ENCODE data around the gene SCARB1.
"Not testable (repeated sequence)": the region's sequence is repeated elsewhere in the genome, so short reads cannot be mapped to it uniquely, and the experiment has no call there.

SCARB1 gene

GRCh38 chr12:124880335-124880734 is 16.7 kb upstream of the SCARB1 start:
- H3K4me1 ChIP-seq (ENCODE audit: control insufficient read depth, insufficient read depth, low read length): not testable (repeated sequence)

GRCh38 chr12:124878795-124879516 is 15.3 kb upstream of the SCARB1 start:
- Histone ChIP-seq H3K36me3 (ENCODE audit: control insufficient read depth in 2 of 2, insufficient read depth in 2 of 2, low read length in 2 of 2) (no peaks in the 10 kb centered on the region), H3K4me3 (ENCODE audit: low read length in 2 of 2) (no peak overlapping the region), H3K4me1 (ENCODE audit: control insufficient read depth, insufficient read depth, low read length) (no peaks in the 10 kb centered on the region), H3K9ac (ENCODE audit: low read length in 2 of 2) (no peak overlapping the region), H3K27me3 (ENCODE audit: control insufficient read depth in 1 of 2, insufficient read depth in 2 of 2, low read length in 2 of 2) (no peaks in the 10 kb centered on the region), H3K9me3 (ENCODE audit: control insufficient read depth in 2 of 2, low read length in 2 of 2) (no peaks in the 10 kb centered on the region), H3K27ac (ENCODE audit: low read length) (no peak overlapping the region)

More at GRCh38 chr12:124880335-124880734, 16.7 kb upstream of the SCARB1 start:
- not testable (repeated sequence) for H3K4me3 ChIP-seq (ENCODE audit: low read length in 2 of 2); H3K9me3 ChIP-seq (ENCODE audit: control insufficient read depth in 2 of 2, low read length in 2 of 2); H3K27me3 ChIP-seq (ENCODE audit: control insufficient read depth in 1 of 2, insufficient read depth in 2 of 2, low read length in 2 of 2); H3K27ac ChIP-seq (ENCODE audit: low read length); H3K36me3 ChIP-seq (ENCODE audit: control insufficient read depth in 2 of 2, insufficient read depth in 2 of 2, low read length in 2 of 2); H3K9ac ChIP-seq (ENCODE audit: low read length in 2 of 2)

- Histone ChIP-seq H3K4me3 (ENCODE audit: low read length in 2 of 2) (no peak overlapping the region), H3K9me3 (ENCODE audit: control insufficient read depth in 2 of 2, low read length in 2 of 2) (no peaks in the 10 kb centered on the region), H3K27ac (ENCODE audit: low read length) (no peak overlapping the region), H3K36me3 (ENCODE audit: control insufficient read depth in 2 of 2, insufficient read depth in 2 of 2, low read length in 2 of 2) (no peaks in the 10 kb centered on the region), H3K4me1 (ENCODE audit: control insufficient read depth, insufficient read depth, low read length) (no peaks in the 10 kb centered on the region), H3K9ac (ENCODE audit: low read length in 2 of 2) (no peak overlapping the region), H3K27me3 (ENCODE audit: control insufficient read depth in 1 of 2, insufficient read depth in 2 of 2, low read length in 2 of 2) (no peaks in the 10 kb centered on the region)
These were observed 13.8 kb upstream of the SCARB1 start for GRCh38 chr12:124877423-124877822.

DNA sequence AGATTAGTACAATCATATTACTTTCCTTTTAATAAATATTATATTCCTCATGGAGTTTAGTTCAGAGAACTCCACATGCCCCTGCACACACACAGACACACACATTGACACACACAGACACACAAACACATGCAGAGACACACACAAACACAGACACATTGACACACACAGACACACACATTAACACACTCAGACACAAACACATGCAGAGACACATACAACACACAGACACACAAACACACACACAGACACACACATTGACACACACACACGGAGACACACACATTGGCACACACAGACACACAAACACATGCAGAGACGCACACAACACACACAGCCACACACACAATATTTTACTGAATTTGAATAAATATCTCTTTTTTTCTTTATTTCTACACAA is 12.5 kb upstream of the SCARB1 start:
- Histone ChIP-seq H3K4me1 (ENCODE audit: control insufficient read depth, insufficient read depth, low read length) (no peaks in the 10 kb centered on the region), H3K36me3 (ENCODE audit: control insufficient read depth in 2 of 2, insufficient read depth in 2 of 2, low read length in 2 of 2) (no peaks in the 10 kb centered on the region), H3K9ac (ENCODE audit: low read length in 2 of 2) (no peak overlapping the region), H3K4me3 (ENCODE audit: low read length in 2 of 2) (no peak overlapping the region), H3K9me3 (ENCODE audit: control insufficient read depth in 2 of 2, low read length in 2 of 2) (no peaks in the 10 kb centered on the region), H3K27me3 (ENCODE audit: control insufficient read depth in 1 of 2, insufficient read depth in 2 of 2, low read length in 2 of 2) (no peaks in the 10 kb centered on the region), H3K27ac (ENCODE audit: low read length) (no peak overlapping the region)

DNA sequence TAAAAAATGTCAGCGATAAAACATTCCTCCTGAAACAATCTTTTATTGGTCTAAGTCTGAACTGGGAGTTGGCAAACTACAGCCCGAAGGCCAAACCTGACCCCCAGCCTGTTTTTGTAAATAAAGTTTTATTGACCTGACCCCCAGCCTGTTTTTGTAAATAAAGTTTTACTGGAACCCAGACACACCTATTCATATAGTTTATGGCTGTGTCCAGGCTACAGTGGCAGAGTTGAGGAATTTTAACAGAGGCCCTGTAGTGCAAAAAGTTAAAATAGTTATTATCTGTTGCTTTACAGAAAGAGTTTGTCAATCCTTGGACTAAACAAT is 12.1 kb upstream of the SCARB1 start:
- Histone ChIP-seq H3K27ac (ENCODE audit: low read length) (no peak overlapping the region), H3K9ac (ENCODE audit: low read length in 2 of 2) (no peak overlapping the region), H3K27me3 (ENCODE audit: control insufficient read depth in 1 of 2, insufficient read depth in 2 of 2, low read length in 2 of 2) (no peaks in the 10 kb centered on the region), H3K4me1 (ENCODE audit: control insufficient read depth, insufficient read depth, low read length) (no peaks in the 10 kb centered on the region), H3K4me3 (ENCODE audit: low read length in 2 of 2) (no peak overlapping the region), H3K36me3 (ENCODE audit: control insufficient read depth in 2 of 2, insufficient read depth in 2 of 2, low read length in 2 of 2) (no peaks in the 10 kb centered on the region), H3K9me3 (ENCODE audit: control insufficient read depth in 2 of 2, low read length in 2 of 2) (no peaks in the 10 kb centered on the region)

DNA sequence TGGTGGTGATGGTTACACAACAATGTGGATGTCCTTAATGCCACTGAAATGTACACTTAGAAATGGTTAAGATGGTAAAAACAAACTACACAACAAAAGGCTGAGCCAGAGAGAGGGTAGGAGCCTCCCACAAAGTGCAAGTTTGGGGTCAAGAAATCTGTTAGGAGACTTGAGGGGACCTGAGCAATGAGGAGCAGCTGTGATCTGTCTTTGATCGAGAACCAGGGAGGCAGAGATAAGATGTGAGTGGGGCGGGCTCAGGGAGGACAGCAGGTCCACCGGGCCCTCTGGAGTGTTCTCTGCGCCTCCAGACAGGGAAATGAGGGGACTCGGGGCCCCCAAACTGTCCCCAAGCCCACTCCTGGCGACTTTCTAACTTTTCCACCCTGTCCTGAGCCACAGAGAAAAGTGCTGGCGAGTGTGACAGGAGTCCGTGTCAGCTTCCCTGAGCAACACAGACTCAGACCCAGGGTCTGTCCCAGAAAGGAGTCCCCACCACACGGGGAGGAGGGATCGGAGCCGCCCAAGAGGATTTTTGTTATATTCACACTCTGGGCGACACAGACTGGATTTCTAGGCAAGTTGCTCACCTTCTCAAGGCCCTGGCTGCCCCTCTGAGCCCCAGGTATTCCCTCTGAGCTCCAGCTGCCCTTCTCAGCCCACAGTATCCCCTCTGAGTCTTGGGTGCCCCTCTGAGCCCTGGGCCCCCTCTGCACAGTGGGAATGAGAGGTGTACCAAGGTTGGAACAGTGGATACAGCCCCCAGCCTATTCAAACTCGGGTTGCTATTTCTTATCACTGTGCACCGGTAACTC is 11.5 kb upstream of the SCARB1 start:
- Histone ChIP-seq H3K9ac (ENCODE audit: low read length in 2 of 2) (no peak overlapping the region), H3K27me3 (ENCODE audit: control insufficient read depth in 1 of 2, insufficient read depth in 2 of 2, low read length in 2 of 2) (no peaks in the 10 kb centered on the region), H3K9me3 (ENCODE audit: control insufficient read depth in 2 of 2, low read length in 2 of 2) (no peaks in the 10 kb centered on the region)

GRCh38 chr12:124874188-124874587 is 10.5 kb upstream of the SCARB1 start:
- H3K9me3 ChIP-seq (ENCODE audit: control insufficient read depth in 2 of 2, low read length in 2 of 2): no peaks in the 10 kb centered on the region
- no peaks in the 10 kb centered on the region for H3K27me3 ChIP-seq (ENCODE audit: control insufficient read depth in 1 of 2, insufficient read depth in 2 of 2, low read length in 2 of 2)
- H3K36me3 ChIP-seq (ENCODE audit: control insufficient read depth in 2 of 2, insufficient read depth in 2 of 2, low read length in 2 of 2): no peaks in the 10 kb centered on the region
- H3K9ac ChIP-seq (ENCODE audit: low read length in 2 of 2): no peak overlapping the region
- no peak overlapping the region for H3K27ac ChIP-seq (ENCODE audit: low read length)
- no peaks in the 10 kb centered on the region for H3K4me1 ChIP-seq (ENCODE audit: control insufficient read depth, insufficient read depth, low read length)
- no peak overlapping the region for H3K4me3 ChIP-seq (ENCODE audit: low read length in 2 of 2)

More for the DNA sequence above, 11.5 kb upstream of the SCARB1 start:
- Histone ChIP-seq H3K4me3 (ENCODE audit: low read length in 2 of 2) (no peak overlapping the region), H3K36me3 (ENCODE audit: control insufficient read depth in 2 of 2, insufficient read depth in 2 of 2, low read length in 2 of 2) (no peaks in the 10 kb centered on the region), H3K27ac (ENCODE audit: low read length) (no peak overlapping the region), H3K4me1 (ENCODE audit: control insufficient read depth, insufficient read depth, low read length) (no peaks in the 10 kb centered on the region)

GRCh38 chr12:124872068-124872719 is 8.5 kb upstream of the SCARB1 start:
- Histone ChIP-seq H3K36me3 (ENCODE audit: control insufficient read depth in 2 of 2, insufficient read depth in 2 of 2, low read length in 2 of 2) (no peaks in the 10 kb centered on the region), H3K4me3 (ENCODE audit: low read length in 2 of 2) (no peak overlapping the region), H3K9ac (ENCODE audit: low read length in 2 of 2) (no peak overlapping the region), H3K27ac (ENCODE audit: low read length) (no peak overlapping the region), H3K27me3 (ENCODE audit: control insufficient read depth in 1 of 2, insufficient read depth in 2 of 2, low read length in 2 of 2) (no peaks in the 10 kb centered on the region), H3K9me3 (ENCODE audit: control insufficient read depth in 2 of 2, low read length in 2 of 2) (no peaks in the 10 kb centered on the region), H3K4me1 (ENCODE audit: control insufficient read depth, insufficient read depth, low read length) (no peaks in the 10 kb centered on the region)

- Histone ChIP-seq H3K27me3 (ENCODE audit: control insufficient read depth in 1 of 2, insufficient read depth in 2 of 2, low read length in 2 of 2) (no peaks in the 10 kb centered on the region), H3K27ac (ENCODE audit: low read length) (no peak overlapping the region), H3K9me3 (ENCODE audit: control insufficient read depth in 2 of 2, low read length in 2 of 2) (no peaks in the 10 kb centered on the region), H3K4me3 (ENCODE audit: low read length in 2 of 2) (no peak overlapping the region), H3K36me3 (ENCODE audit: control insufficient read depth in 2 of 2, insufficient read depth in 2 of 2, low read length in 2 of 2) (no peaks in the 10 kb centered on the region), H3K9ac (ENCODE audit: low read length in 2 of 2) (no peak overlapping the region), H3K4me1 (ENCODE audit: control insufficient read depth, insufficient read depth, low read length) (no peaks in the 10 kb centered on the region)
These were observed 7.6 kb upstream of the SCARB1 start for GRCh38 chr12:124871297-124871696.

- no peaks in the 10 kb centered on the region for H3K4me1 ChIP-seq (ENCODE audit: control insufficient read depth, insufficient read depth, low read length)
- H3K27ac ChIP-seq (ENCODE audit: low read length): no peak overlapping the region
- H3K36me3 ChIP-seq (ENCODE audit: control insufficient read depth in 2 of 2, insufficient read depth in 2 of 2, low read length in 2 of 2): no peaks in the 10 kb centered on the region
- no peaks in the 10 kb centered on the region for H3K9me3 ChIP-seq (ENCODE audit: control insufficient read depth in 2 of 2, low read length in 2 of 2)
- no peaks in the 10 kb centered on the region for H3K27me3 ChIP-seq (ENCODE audit: control insufficient read depth in 1 of 2, insufficient read depth in 2 of 2, low read length in 2 of 2)
- H3K9ac ChIP-seq (ENCODE audit: low read length in 2 of 2): no peak overlapping the region
- no peak overlapping the region for H3K4me3 ChIP-seq (ENCODE audit: low read length in 2 of 2)
These were observed 6.9 kb upstream of the SCARB1 start for GRCh38 chr12:124870515-124870914.

Measured in stomach smooth muscle (tissue), 2 donors.